HG03575 (cell line): Measurements from ENCODE around the gene ADCK1.

Experiments used
- ATAC-seq: cut with Tn5 transposase; IDR thresholded peaks from one replicate; pipeline ENCODE4 v1.9.1; 2021; ENCODE audit not compliant: unreplicated experiment, insufficient number of reproducible peaks, low FRiP score; ENCODE audit errors: extremely low read depth

ADCK1 gene

GRCh38 chr14:77859934-77860570 lies 60.1 kb downstream of the ADCK1 start:
- ATAC-seq: no peak

- no peak for ATAC-seq
These were observed 61.3 kb downstream of the ADCK1 start for GRCh38 chr14:77861201-77861600.

- ATAC-seq: no peak
These were observed 62.4 kb downstream of the ADCK1 start for GRCh38 chr14:77862154-77862786.

GRCh38 chr14:77864085-77864484 lies 64.2 kb downstream of the ADCK1 start:
- no peak for ATAC-seq

- no peak for ATAC-seq
These were observed 64.7 kb downstream of the ADCK1 start for GRCh38 chr14:77864580-77864979.

- no peak for ATAC-seq
These were observed 65.5 kb downstream of the ADCK1 start for GRCh38 chr14:77865455-77865854.

GRCh38 chr14:77866932-77867331 lies 67.0 kb downstream of the ADCK1 start:
- no peak for ATAC-seq

- no peak for ATAC-seq
These were observed 67.6 kb downstream of the ADCK1 start for GRCh38 chr14:77867476-77867875.

- ATAC-seq: no peak
These were observed 68.8 kb downstream of the ADCK1 start for GRCh38 chr14:77868552-77869285.

GRCh38 chr14:77869340-77869739 lies 69.4 kb downstream of the ADCK1 start:
- ATAC-seq: no peak

- ATAC-seq: no peak
These were observed 70.7 kb downstream of the ADCK1 start for GRCh38 chr14:77870646-77871045.

- ATAC-seq: no peak
These were observed 72.2 kb downstream of the ADCK1 start for GRCh38 chr14:77872152-77872551.

GRCh38 chr14:77872983-77873382 lies 73.1 kb downstream of the ADCK1 start:
- no peak for ATAC-seq

- ATAC-seq: no peak
These were observed 78.9 kb downstream of the ADCK1 start for GRCh38 chr14:77878783-77879182.

- ATAC-seq: no peak
These were observed 80.1 kb downstream of the ADCK1 start for GRCh38 chr14:77880056-77880455.

GRCh38 chr14:77882098-77882497 lies 82.2 kb downstream of the ADCK1 start:
- no peak for ATAC-seq

- no peak for ATAC-seq
These were observed 82.7 kb downstream of the ADCK1 start for GRCh38 chr14:77882636-77883035.

- ATAC-seq: no peak
These were observed 83.4 kb downstream of the ADCK1 start for GRCh38 chr14:77883131-77883846.

- no peak for ATAC-seq
These were observed 83.9 kb downstream of the ADCK1 start for GRCh38 chr14:77883847-77884238.

- ATAC-seq: no peak
These were observed 85.5 kb downstream of the ADCK1 start for GRCh38 chr14:77885367-77885766.
